ENCODE measurements around the gene VPS13A.

The VPS13A gene

GRCh38 chr9:77211561-77211960, 34.2 kb downstream of the VPS13A start:
- no peak for TF ChIP-seq CTCF (IDR thresholded peaks at IDR 0.05; ENCODE audit: low read depth, low read length)
- DNase-seq (ENCODE audit: low read depth in 2 of 2): no peak
- no peak overlapping the region for H3K4me3 ChIP-seq (replicated peaks in 1 of 2; ENCODE audit: low read depth in 2 of 2, low read length in 2 of 2)

GRCh38 chr9:77212801-77213200, 35.5 kb downstream of the VPS13A start:
- TF ChIP-seq CTCF (IDR thresholded peaks at IDR 0.05; ENCODE audit: low read depth, low read length): no peak
- no peak overlapping the region for H3K4me3 ChIP-seq (replicated peaks in 1 of 2; ENCODE audit: low read depth in 2 of 2, low read length in 2 of 2)
- DNase-seq (ENCODE audit: low read depth in 2 of 2): no peak

GRCh38 chr9:77215874-77216273, 38.5 kb downstream of the VPS13A start:
- H3K4me3 ChIP-seq (replicated peaks in 1 of 2; ENCODE audit: low read depth in 2 of 2, low read length in 2 of 2): no peak overlapping the region
- DNase-seq (ENCODE audit: low read depth in 2 of 2): peak; percentile 25 to 40
- peak; percentile 22 for TF ChIP-seq CTCF (IDR thresholded peaks at IDR 0.05; ENCODE audit: low read depth, low read length)

- TF ChIP-seq CTCF (IDR thresholded peaks at IDR 0.05; ENCODE audit: low read depth, low read length): no peak
- no peak overlapping the region for H3K4me3 ChIP-seq (replicated peaks in 1 of 2; ENCODE audit: low read depth in 2 of 2, low read length in 2 of 2)
- peak; percentile 60 to 78 for DNase-seq (ENCODE audit: low read depth in 2 of 2)
These were observed 41.3 kb downstream of the VPS13A start for GRCh38 chr9:77218612-77219011.

- no peak overlapping the region for H3K4me3 ChIP-seq (replicated peaks in 1 of 2; ENCODE audit: low read depth in 2 of 2, low read length in 2 of 2)
- DNase-seq (ENCODE audit: low read depth in 2 of 2): no peak
- TF ChIP-seq CTCF (IDR thresholded peaks at IDR 0.05; ENCODE audit: low read depth, low read length): no peak
These were observed 44.1 kb downstream of the VPS13A start for GRCh38 chr9:77221431-77221830.

- H3K4me3 ChIP-seq (replicated peaks in 1 of 2; ENCODE audit: low read depth in 2 of 2, low read length in 2 of 2): no peak overlapping the region
- no peak for TF ChIP-seq CTCF (IDR thresholded peaks at IDR 0.05; ENCODE audit: low read depth, low read length)
- DNase-seq (ENCODE audit: low read depth in 2 of 2): peak; percentile 5 to 54
These were observed 47.5 kb downstream of the VPS13A start for GRCh38 chr9:77224746-77225312.

GRCh38 chr9:77236693-77237092, 59.4 kb downstream of the VPS13A start:
- DNase-seq (ENCODE audit: low read depth in 2 of 2): no peak
- no peak overlapping the region for H3K4me3 ChIP-seq (replicated peaks in 1 of 2; ENCODE audit: low read depth in 2 of 2, low read length in 2 of 2)
- TF ChIP-seq CTCF (IDR thresholded peaks at IDR 0.05; ENCODE audit: low read depth, low read length): no peak
